SK-N-SH (cell line): Measurements from ENCODE around the gene TOMM20. TPM values are rescaled to one million over a fixed set of nuclear protein-coding genes. Genes with fewer than 3 reads are reported as not detected.

Experiments
- CTCF ChIA-PET: fragments of 300-600, 350-600 bp; formaldehyde crosslinking; extraction: SDS; loops from one replicate; lab custom pipeline; 2021; lab: Yijun Ruan, JAX
- POLR2A ChIA-PET: fragments of 350-600 bp; sonication (Branson Sonifier 250); formaldehyde crosslinking; extraction: SDS; loops from one replicate; lab custom pipeline; 2020; ENCODE audit warnings: antibody characterized with exemption, inconsistent platforms; lab: Yijun Ruan, JAX
- DNase-seq: peaks from one replicate; pipeline ENCODE4 v3.0.0; 2012
- H2AFZ ChIP-seq: fragments of 200-600 bp; sonication (generic); 2 replicates; pipeline ENCODE4 v1.8.1; 2016; ENCODE audit warnings: antibody characterized with exemption, mild to moderate bottlenecking, low read depth
- H3F3A ChIP-seq: fragments of 200-600 bp; sonication (generic); replicated peaks from 2 replicates; pipeline ENCODE3; 2016; ENCODE audit warnings: antibody characterized with exemption, mild to moderate bottlenecking; ENCODE audit not compliant: insufficient read depth
- H3K27ac ChIP-seq, 2 experiments: fragments of 200-500 bp in 1 of 2; fragments of 200-600 bp in 1 of 2; sonication (Bioruptor generic) in 1 of 2; sonication (generic), shearing (Covaris generic) in 1 of 2; 2 replicates each; pipeline versions ENCODE4 v1.5.1 to v1.6.1; 2014 to 2016; ENCODE audit warnings: low read depth in 2 of 2, inconsistent platforms in 1 of 2, low read length in 1 of 2, mild to moderate bottlenecking in 1 of 2, mixed read lengths in 1 of 2
- H3K27me3 ChIP-seq: fragments of 200-600 bp; sonication (generic), shearing (Covaris generic); 2 replicates; pipeline ENCODE4 v1.6.1; 2016; ENCODE audit warnings: mixed run types; ENCODE audit not compliant: insufficient read depth
- H3K36me3 ChIP-seq, 2 experiments: fragments of 200-500 bp in 1 of 2; fragments of 200-600 bp in 1 of 2; sonication (Bioruptor generic) in 1 of 2; sonication (generic) in 1 of 2; replicated peaks in 1 of 2; 2 replicates each; pipeline versions ENCODE3 to v1.5.1; 2014 to 2016; ENCODE audit warnings: low read length in 1 of 2, mild to moderate bottlenecking in 1 of 2; ENCODE audit not compliant: insufficient read depth in 2 of 2, control insufficient read depth in 1 of 2
- H3K4me1 ChIP-seq, 2 experiments: fragments of 200-500 bp in 1 of 2; fragments of 200-600 bp in 1 of 2; sonication (Bioruptor generic) in 1 of 2; sonication (generic), shearing (Covaris generic) in 1 of 2; 2 replicates each; pipeline versions ENCODE4 v1.5.1 to v1.6.1; 2014 to 2016; ENCODE audit warnings: low read depth in 1 of 2, low read length in 1 of 2, mixed run types in 1 of 2; ENCODE audit not compliant: insufficient read depth in 2 of 2, control insufficient read depth in 1 of 2
- H3K4me2 ChIP-seq: fragments of 200-600 bp; sonication (generic), shearing (Covaris generic); 2 replicates; pipeline ENCODE4 v1.6.1; 2017; ENCODE audit warnings: mixed run types
- H3K4me3 ChIP-seq, 2 experiments: fragments of 200-500 bp in 1 of 2; fragments of 200-600 bp in 1 of 2; sonication (Bioruptor generic) in 1 of 2; sonication (generic), shearing (Covaris generic) in 1 of 2; 2 replicates each; pipeline versions ENCODE4 v1.5.1 to v1.8.1; 2014 to 2016; ENCODE audit warnings: low read depth in 2 of 2, inconsistent platforms in 1 of 2, low read length in 1 of 2, mild to moderate bottlenecking in 1 of 2, mixed read lengths in 1 of 2, moderate library complexity in 1 of 2
- H3K79me2 ChIP-seq: fragments of 200-600 bp; sonication (generic); 2 replicates; pipeline ENCODE4 v1.8.1; 2017; ENCODE audit warnings: mild to moderate bottlenecking; ENCODE audit not compliant: insufficient read depth
- H3K9ac ChIP-seq: fragments of 200-600 bp; sonication (generic); 2 replicates; pipeline ENCODE4 v1.6.1; 2017; ENCODE audit warnings: mixed run types
- H3K9me2 ChIP-seq: fragments of 200-600 bp; sonication (generic); 2 replicates; pipeline ENCODE4 v1.6.1; 2017; ENCODE audit warnings: mixed run types
- H3K9me3 ChIP-seq: fragments of 200-600 bp; sonication (generic); 2 replicates; pipeline ENCODE4 v1.6.1; 2017; ENCODE audit warnings: mixed run types, mild to moderate bottlenecking, moderate library complexity
- H4K20me1 ChIP-seq: fragments of 200-600 bp; sonication (generic); 2 replicates; pipeline ENCODE4 v1.6.1; 2017; ENCODE audit warnings: mild to moderate bottlenecking, mixed run types; ENCODE audit not compliant: insufficient read depth
- CTCF ChIP-seq: fragments of 200-600 bp; sonication (generic); IDR thresholded peaks from 2 replicates; pipeline ENCODE4 v1.6.1; 2017; ENCODE audit warnings: antibody characterized with exemption, mild to moderate bottlenecking, moderate library complexity
- EP300 ChIP-seq, 2 experiments: IDR thresholded peaks; 2 replicates each; pipeline versions ENCODE4 v1.4.0 to v1.6.1; 2012; ENCODE audit warnings: borderline replicate concordance in 1 of 2, low read depth in 1 of 2, low read length in 1 of 2
- EZH2phosphoT487 ChIP-seq: fragments of 200-600 bp; sonication (generic); IDR thresholded peaks from 2 replicates; pipeline ENCODE4 v1.6.1; 2017; ENCODE audit warnings: low read depth, mixed run types, mild to moderate bottlenecking, antibody characterized with exemption, moderate library complexity, borderline replicate concordance
- FOSL2 ChIP-seq: IDR thresholded peaks from 2 replicates; pipeline ENCODE4 v1.4.0; 2012; ENCODE audit warnings: low read depth, mild to moderate bottlenecking, moderate library complexity, borderline replicate concordance
- GABPA ChIP-seq: IDR thresholded peaks from 2 replicates; pipeline ENCODE4 v1.4.0; 2012; ENCODE audit warnings: low read depth, mild to moderate bottlenecking
- GATA2 ChIP-seq: sonication (generic); formaldehyde crosslinking; IDR thresholded peaks from 2 replicates; pipeline ENCODE4 v1.5.0; 2020; ENCODE audit warnings: mild to moderate bottlenecking, missing genetic modification reagents
- JUND ChIP-seq: IDR thresholded peaks from 2 replicates; pipeline ENCODE4 v1.4.0; 2012
- MAX ChIP-seq: IDR thresholded peaks from 2 replicates; pipeline ENCODE4 v1.4.0; 2012; ENCODE audit warnings: low read depth
- NFIC ChIP-seq: IDR thresholded peaks from 2 replicates; pipeline ENCODE4 v1.4.0; 2012; ENCODE audit warnings: borderline replicate concordance
- PBX3 ChIP-seq: IDR thresholded peaks from 2 replicates; pipeline ENCODE4; 2012
- REST ChIP-seq: IDR thresholded peaks from 2 replicates; pipeline ENCODE4 v1.6.1; 2012; ENCODE audit warnings: mild to moderate bottlenecking, low read depth, low read length, moderate library complexity
- RFX5 ChIP-seq: IDR thresholded peaks from 2 replicates; pipeline ENCODE4 v1.6.1; 2012; ENCODE audit warnings: mild to moderate bottlenecking, improper control_type of control experiment, low read length
- TCF12 ChIP-seq: IDR thresholded peaks from 2 replicates; pipeline ENCODE4 v1.4.0; 2012
- WGBS: methylation state at CpG from one replicate; pipeline ENCODE4 v1.1.6; 2017; ENCODE audit warnings: low lambda C conversion rate; 5-methylcytosine and 5-hydroxymethylcytosine counted together
- polyA plus RNA-seq, 3 experiments: library from polyadenylated mRNA; depleted of rRNA; stranded (reverse); fragments of >200 nt; gene quantifications; 2 replicates each; pipeline ENCODE4 v1.2.3, GENCODE V29; 2012

The TOMM20 gene
- polyA plus RNA-seq, 1 of the 3 experiments (the other 2 are of a cell fraction): 86.2 TPM

- CTCF ChIA-PET: interaction anchor here (0.7 to 3.4 kb wide), 3 partner anchors 9 to 15 kb away, joined by 3 to 13 read pairs (median 4); no protein-coding TSS in a partner anchor
- TF ChIP-seq CTCF (no peak), GATA2 (CRISPR knock-in tag) (no peak), REST (no peak), MAX (no peak), NFIC (no peak), RFX5 (no peak), JUND (no peak), GABPA (no peak), PBX3 (no peak), FOSL2 (no peak), EP300 (IDR thresholded peaks at IDR 0.05; ENCODE audit: borderline replicate concordance in 1 of 2, low read depth in 1 of 2, low read length in 1 of 2) (no peak), EZH2phosphoT487 (no peak), TCF12 (no peak)
- Histone ChIP-seq H3K79me2 (peaks cover 33% of the 10 kb centered on the region), H3K27me3 (no peaks in the 10 kb centered on the region), H3F3A (no peaks in the 10 kb centered on the region), H2AFZ (no peak overlapping the region), H4K20me1 (no peaks in the 10 kb centered on the region), H3K4me2 (no peak overlapping the region), H3K4me3 (no peak overlapping the region), H3K36me3 (peaks cover 51 to 62% of the 10 kb centered on the region in 2 experiments), H3K9ac (no peak overlapping the region), H3K4me1 (no peaks in the 10 kb centered on the region), H3K9me3 (no peaks in the 10 kb centered on the region), H3K9me2 (no peaks in the 10 kb centered on the region), H3K27ac (no peak overlapping the region)
- POLR2A ChIA-PET: no interaction called here
- 100% methylated on average over 4 of the region's 4 CpGs for WGBS
- DNase-seq: no peak
Measured at GRCh38 chr1:235142991-235143390, 14.4 kb upstream of the TOMM20 start.
